PC-9 (cell line): ENCODE measurements around the gene SLC6A6. TPM values are rescaled to one million over a fixed set of nuclear protein-coding genes. Genes with fewer than 3 reads are reported as not detected.

Experiments used
- BruUV-seq: library from RNA; stranded (reverse); fragments of 400-500 nt; replicated peaks from 2 replicates; lab custom pipeline; 2021; lab: Mats Ljungman, UMichigan
- CTCF ChIA-PET: fragments of 300-600 bp; sonication (Branson Sonifier 250); formaldehyde crosslinking; loops from one replicate; lab custom pipeline; 2022; ENCODE audit warnings: antibody characterized with exemption; lab: Charles Lee
- POLR2A ChIA-PET: fragments of 300-600 bp; sonication (Branson Sonifier 250); formaldehyde crosslinking; loops from one replicate; lab custom pipeline; 2022; ENCODE audit warnings: antibody characterized with exemption; ENCODE audit not compliant: unreplicated experiment; lab: Charles Lee
- DNase-seq, 2 experiments: peaks; one replicate each; pipeline versions ENCODE4 v3.0.0 to v3.0.0-alpha.2; 2015 to 2022; ENCODE audit warnings: mixed read lengths in 1 of 2
- H2AFZ ChIP-seq: fragments of 200-600 bp; sonication (generic); 2 replicates; pipeline ENCODE4 v1.8.1; 2017; ENCODE audit warnings: antibody characterized with exemption
- H3F3A ChIP-seq: fragments of 200-600 bp; sonication (generic); 2 replicates; pipeline ENCODE4 v1.8.1; 2017; ENCODE audit warnings: antibody characterized with exemption, mild to moderate bottlenecking, low read depth; ENCODE audit not compliant: insufficient read depth
- H3K27ac ChIP-seq: fragments of 200-600 bp; sonication (generic); 2 replicates; pipeline ENCODE4 v1.6.1; 2016; ENCODE audit warnings: mixed run types
- H3K27me3 ChIP-seq: fragments of 200-600 bp; sonication (generic); 2 replicates; pipeline ENCODE4 v1.6.1; 2016; ENCODE audit warnings: low read depth, mixed run types; ENCODE audit not compliant: insufficient read depth
- H3K36me3 ChIP-seq: fragments of 200-600 bp; sonication (generic); 2 replicates; pipeline ENCODE4 v1.6.1; 2016; ENCODE audit warnings: low read depth, mixed run types
- H3K4me1 ChIP-seq: fragments of 200-600 bp; sonication (generic); replicated peaks from 2 replicates; pipeline ENCODE4 v1.6.1; 2016; ENCODE audit warnings: mixed run types; ENCODE audit not compliant: insufficient read depth
- H3K4me2 ChIP-seq: fragments of 200-600 bp; sonication (generic); 2 replicates; pipeline ENCODE4 v1.6.1; 2017; ENCODE audit warnings: mixed run types
- H3K4me3 ChIP-seq: fragments of 200-600 bp; sonication (generic); 2 replicates; pipeline ENCODE4 v1.6.1; 2016; ENCODE audit warnings: mixed run types
- H3K79me2 ChIP-seq: fragments of 200-600 bp; sonication (generic); 2 replicates; pipeline ENCODE4 v1.6.1; 2017; ENCODE audit warnings: low read depth, mixed run types
- H3K9me2 ChIP-seq: fragments of 200-600 bp; sonication (generic); 2 replicates; pipeline ENCODE4 v1.8.1; 2017; ENCODE audit warnings: mild to moderate bottlenecking; ENCODE audit not compliant: insufficient read depth
- H3K9me3 ChIP-seq: fragments of 200-600 bp; sonication (generic); 2 replicates; pipeline ENCODE4 v1.8.1; 2016; ENCODE audit warnings: low read depth; ENCODE audit not compliant: insufficient read depth
- H4K20me1 ChIP-seq: fragments of 200-600 bp; sonication (generic); 2 replicates; pipeline ENCODE4 v1.8.1; 2017; ENCODE audit not compliant: insufficient read depth
- EZH2 ChIP-seq: fragments of 200-600 bp; sonication (generic); IDR thresholded peaks from 2 replicates; pipeline ENCODE4 v1.8.0; 2017; ENCODE audit warnings: antibody characterized with exemption, low read depth
- intact Hi-C: fragments of 100-400 bp; cut with micrococcal nuclease; formaldehyde crosslinking; loops from one replicate; pipeline ENCODE4 v1.10.0; 2022; ENCODE audit not compliant: unreplicated experiment
- total RNA-seq: library from RNA; stranded (reverse); gene quantifications from 2 replicates; pipeline ENCODE4 v1.2.3, GENCODE V29; 2021
- TF ChIP-seq, protein P1 (sequence below): fragments of 200-600 bp; sonication (generic); conservative IDR thresholded peaks from 2 replicates; pipeline ENCODE4 v1.6.1; 2017; ENCODE audit warnings: mixed run types, antibody characterized with exemption, mild to moderate bottlenecking, moderate library complexity

Gene SLC6A6
- total RNA-seq, 1 experiment from 2014 or later, result 122 TPM

DNA sequence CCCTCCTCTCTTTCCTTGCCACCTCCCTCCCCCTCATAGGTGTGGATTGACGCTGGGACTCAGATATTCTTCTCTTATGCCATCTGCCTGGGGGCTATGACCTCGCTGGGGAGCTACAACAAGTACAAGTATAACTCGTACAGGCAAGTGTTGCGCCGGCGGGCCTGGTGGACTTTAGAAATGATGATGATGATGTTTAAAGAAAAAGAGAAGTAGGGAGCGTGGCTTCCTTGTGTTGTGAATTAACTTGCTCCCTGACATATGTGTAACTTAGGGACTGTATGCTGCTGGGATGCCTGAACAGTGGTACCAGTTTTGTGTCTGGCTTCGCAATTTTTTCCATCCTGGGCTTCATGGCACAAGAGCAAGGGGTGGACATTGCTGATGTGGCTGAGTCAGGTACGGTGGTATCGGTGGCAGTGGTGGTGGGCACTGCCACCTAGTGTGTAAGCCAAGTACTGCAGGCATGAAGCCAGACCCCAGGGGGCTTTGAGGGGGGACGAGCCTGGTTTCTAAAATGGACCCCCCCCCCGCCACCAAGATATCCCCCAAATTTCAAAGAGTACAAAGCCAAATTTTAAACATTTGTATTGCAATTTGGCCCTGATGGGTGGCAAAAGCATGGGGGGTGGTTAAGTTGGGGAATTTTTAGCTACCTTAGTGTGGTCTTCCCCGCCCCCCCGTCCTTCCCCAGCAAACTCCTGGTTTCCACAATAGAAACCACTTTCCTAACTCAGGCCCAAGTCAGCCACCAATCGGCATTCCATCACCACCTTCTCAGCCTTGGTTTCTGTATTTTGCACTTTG is 65.6 kb downstream of the SLC6A6 start:
- Histone ChIP-seq H3K27ac (no peak overlapping the region), H3F3A (peaks cover 29% of the 10 kb centered on the region), H3K36me3 (peaks cover 6% of the 10 kb centered on the region; the same call in 1 of the 2 replicates), H3K4me3 (no peak overlapping the region), H3K4me2 (no peak overlapping the region), H3K9me2 (no peaks in the 10 kb centered on the region), H3K4me1 (peaks cover 12% of the 10 kb centered on the region), H4K20me1 (no peaks in the 10 kb centered on the region; the same call in 1 of the 2 replicates), H3K79me2 (no peaks in the 10 kb centered on the region), H2AFZ (no peak overlapping the region), H3K9me3 (no peaks in the 10 kb centered on the region), H3K27me3 (no peaks in the 10 kb centered on the region)
- BruUV-seq, result no TSS peak
- no peak for DNase-seq
- TF ChIP-seq, protein P1, sequence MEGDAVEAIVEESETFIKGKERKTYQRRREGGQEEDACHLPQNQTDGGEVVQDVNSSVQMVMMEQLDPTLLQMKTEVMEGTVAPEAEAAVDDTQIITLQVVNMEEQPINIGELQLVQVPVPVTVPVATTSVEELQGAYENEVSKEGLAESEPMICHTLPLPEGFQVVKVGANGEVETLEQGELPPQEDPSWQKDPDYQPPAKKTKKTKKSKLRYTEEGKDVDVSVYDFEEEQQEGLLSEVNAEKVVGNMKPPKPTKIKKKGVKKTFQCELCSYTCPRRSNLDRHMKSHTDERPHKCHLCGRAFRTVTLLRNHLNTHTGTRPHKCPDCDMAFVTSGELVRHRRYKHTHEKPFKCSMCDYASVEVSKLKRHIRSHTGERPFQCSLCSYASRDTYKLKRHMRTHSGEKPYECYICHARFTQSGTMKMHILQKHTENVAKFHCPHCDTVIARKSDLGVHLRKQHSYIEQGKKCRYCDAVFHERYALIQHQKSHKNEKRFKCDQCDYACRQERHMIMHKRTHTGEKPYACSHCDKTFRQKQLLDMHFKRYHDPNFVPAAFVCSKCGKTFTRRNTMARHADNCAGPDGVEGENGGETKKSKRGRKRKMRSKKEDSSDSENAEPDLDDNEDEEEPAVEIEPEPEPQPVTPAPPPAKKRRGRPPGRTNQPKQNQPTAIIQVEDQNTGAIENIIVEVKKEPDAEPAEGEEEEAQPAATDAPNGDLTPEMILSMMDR, result peak; percentile 93
- no peak for TF ChIP-seq EZH2
- ChIA-PET CTCF (interaction anchor here (0.7 to 1.6 kb wide), 7 partner anchors 10 to 353 kb away, joined by 3 to 12 read pairs (median 8); no protein-coding TSS in a partner anchor), POLR2A (no interaction called here)
- intact Hi-C loops, result loop anchor here (1.0 to 2.0 kb wide), 2 partner anchors 207 to 265 kb away; no protein-coding TSS in a partner anchor

DNA sequence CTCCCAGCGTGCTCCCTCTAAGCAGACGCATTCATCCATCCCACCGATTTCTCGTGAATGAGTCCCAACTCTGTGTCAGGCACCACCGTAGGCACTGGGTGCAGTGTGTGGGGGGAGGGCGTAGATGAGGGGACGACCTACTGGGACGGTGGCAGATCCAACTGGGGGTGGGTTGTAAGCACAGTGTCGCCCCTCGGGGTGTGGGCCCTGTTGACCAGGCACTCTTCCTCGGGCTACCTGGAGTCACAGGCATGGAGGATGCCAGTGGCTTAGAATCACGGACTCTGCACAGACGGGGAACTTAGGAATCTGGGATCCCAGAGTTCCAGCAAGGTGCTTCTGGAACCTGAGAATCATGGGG is 66.2 kb downstream of the SLC6A6 start:
- CTCF ChIA-PET, result interaction anchor here (0.7 to 1.6 kb wide), 6 partner anchors 16 to 353 kb away, joined by 3 to 12 read pairs (median 9); no protein-coding TSS in a partner anchor
- Histone ChIP-seq H3K9me2 (no peaks in the 10 kb centered on the region), H3K4me1 (peaks cover 14% of the 10 kb centered on the region), H3F3A (peaks cover 28% of the 10 kb centered on the region), H3K27ac (no peak overlapping the region), H3K9me3 (no peaks in the 10 kb centered on the region), H3K4me3 (no peak overlapping the region), H4K20me1 (no peaks in the 10 kb centered on the region; the same call in 1 of the 2 replicates), H3K36me3 (peaks cover 6% of the 10 kb centered on the region; the same call in 1 of the 2 replicates), H3K4me2 (no peak overlapping the region), H3K79me2 (no peaks in the 10 kb centered on the region), H2AFZ (no peak overlapping the region), H3K27me3 (no peaks in the 10 kb centered on the region)
- BruUV-seq, result no TSS peak
- TF ChIP-seq EZH2, result no peak
- TF ChIP-seq, protein P1, result no peak
- DNase-seq, result no peak
- POLR2A ChIA-PET, result no interaction called here
- intact Hi-C loops, result loop anchor here (1.0 to 2.0 kb wide), 2 partner anchors 207 to 266 kb away; no protein-coding TSS in a partner anchor

GRCh38 chr3:14470461-14470860 is 68.1 kb downstream of the SLC6A6 start:
- Histone ChIP-seq H3K36me3 (peaks cover 6% of the 10 kb centered on the region; the same call in 1 of the 2 replicates), H3K27me3 (no peaks in the 10 kb centered on the region), H3K4me2 (no peak overlapping the region), H4K20me1 (no peaks in the 10 kb centered on the region; the same call in 1 of the 2 replicates), H3K27ac (no peak overlapping the region), H3K9me3 (no peaks in the 10 kb centered on the region), H3K79me2 (no peaks in the 10 kb centered on the region), H3K4me1 (peaks cover 14% of the 10 kb centered on the region), H3K4me3 (no peak overlapping the region), H3K9me2 (no peaks in the 10 kb centered on the region), H3F3A (peaks cover 24% of the 10 kb centered on the region), H2AFZ (no peak overlapping the region)
- BruUV-seq, result no TSS peak
- DNase-seq, result no peak
- TF ChIP-seq, protein P1, result no peak
- no peak for TF ChIP-seq EZH2
- intact Hi-C loops, result no loop called here
- ChIA-PET CTCF (no interaction called here), POLR2A (interaction anchor here (0.7 kb wide), 1 partner anchor 23 kb away, joined by 13 read pairs; no protein-coding TSS in a partner anchor)
